Endothelial cell (in vitro differentiated cells): ENCODE data around the gene FMN2. TPM values are rescaled to one million over a fixed set of nuclear protein-coding genes. Genes with fewer than 3 reads are reported as not detected.

Experiments
- DNase-seq: peaks from one replicate; pipeline ENCODE4 v3.0.0; 2021; ENCODE audit warnings: low spot score
- H3K27ac Mint-ChIP-seq: one replicate; pipeline ENCODE4 v1.8.0; 2021; ENCODE audit warnings: mixed read lengths, inconsistent platforms; ENCODE audit not compliant: unreplicated experiment
- H3K27me3 Mint-ChIP-seq: one replicate; pipeline ENCODE4 v1.8.0; 2021; ENCODE audit warnings: mild to moderate bottlenecking, moderate library complexity, mixed read lengths, inconsistent platforms; ENCODE audit not compliant: unreplicated experiment
- H3K36me3 Mint-ChIP-seq: one replicate; pipeline ENCODE4 v1.8.0; 2021; ENCODE audit warnings: mild to moderate bottlenecking, low read depth, mixed read lengths, inconsistent platforms; ENCODE audit not compliant: unreplicated experiment
- H3K4me1 Mint-ChIP-seq: one replicate; pipeline ENCODE4 v1.8.0; 2021; ENCODE audit warnings: mild to moderate bottlenecking, mixed read lengths, inconsistent platforms; ENCODE audit not compliant: unreplicated experiment
- H3K4me3 Mint-ChIP-seq: one replicate; pipeline ENCODE4 v1.8.0; 2021; ENCODE audit warnings: mild to moderate bottlenecking, mixed read lengths, inconsistent platforms; ENCODE audit not compliant: unreplicated experiment
- H3K9me3 Mint-ChIP-seq: one replicate; pipeline ENCODE4 v1.8.0; 2021; ENCODE audit warnings: mixed read lengths, inconsistent platforms; ENCODE audit not compliant: unreplicated experiment
- CTCF ChIP-seq: fragments of 200-600 bp; sonication (generic); IDR thresholded peaks from one replicate; pipeline ENCODE4 v1.5.0; 2021; ENCODE audit warnings: antibody characterized with exemption; ENCODE audit not compliant: unreplicated experiment
- total RNA-seq: library from RNA; stranded (reverse); fragmentation: NEBNext Ultra II Directional; extraction: Animal tissue kit (Norgen Biotek cat#: 25700); gene quantifications from one replicate; pipeline ENCODE4 v1.2.1, GENCODE V29; 2021; ENCODE audit not compliant: unreplicated experiment

The FMN2 gene
- total RNA-seq, 1 donor from 2014 or later = 2.6 TPM

- Mint-ChIP-seq H3K27me3 (peaks cover 8% of the 10 kb centered on the region), H3K4me3 (no peak overlapping the region), H3K4me1 (peaks cover 8% of the 10 kb centered on the region), H3K36me3 (no peaks in the 10 kb centered on the region), H3K9me3 (no peaks in the 10 kb centered on the region), H3K27ac (no peak overlapping the region)
- no peak for DNase-seq
- no peak for TF ChIP-seq CTCF
These were observed 1.7 kb upstream of the FMN2 start for GRCh38 chr1:240090014-240090413.

GRCh38 chr1:240090957-240091600 lies 604 bp upstream of the FMN2 start:
- no peaks in the 10 kb centered on the region for H3K36me3 Mint-ChIP-seq
- H3K4me1 Mint-ChIP-seq = peaks cover 8% of the 10 kb centered on the region
- no peak overlapping the region for H3K27ac Mint-ChIP-seq
- no peak for TF ChIP-seq CTCF
- H3K4me3 Mint-ChIP-seq = peak overlapping the region; percentile 74
- no peak for DNase-seq
- peaks cover 8% of the 10 kb centered on the region for H3K27me3 Mint-ChIP-seq
- H3K9me3 Mint-ChIP-seq = no peaks in the 10 kb centered on the region

- H3K4me1 Mint-ChIP-seq = peaks cover 8% of the 10 kb centered on the region
- H3K27me3 Mint-ChIP-seq = peaks cover 8% of the 10 kb centered on the region
- H3K9me3 Mint-ChIP-seq = no peaks in the 10 kb centered on the region
- TF ChIP-seq CTCF = no peak
- H3K4me3 Mint-ChIP-seq = no peak overlapping the region
- peak; percentile 49 for DNase-seq
- H3K36me3 Mint-ChIP-seq = no peaks in the 10 kb centered on the region
- H3K27ac Mint-ChIP-seq = no peak overlapping the region
These were observed 827 bp downstream of the FMN2 start for GRCh38 chr1:240092301-240093119.

- Mint-ChIP-seq H3K27ac (no peak overlapping the region), H3K4me3 (peak overlapping the region; percentile 49), H3K36me3 (no peaks in the 10 kb centered on the region), H3K4me1 (peaks cover 8% of the 10 kb centered on the region), H3K27me3 (peaks cover 8% of the 10 kb centered on the region), H3K9me3 (no peaks in the 10 kb centered on the region)
- TF ChIP-seq CTCF = no peak
- DNase-seq = peak; percentile 29
These were observed 1.7 kb downstream of the FMN2 start for GRCh38 chr1:240093120-240093961.
